ENCODE data around the gene FALEC. TPM values are rescaled to one million over a fixed set of nuclear protein-coding genes. Genes with fewer than 3 reads are reported as not detected.

FALEC gene
- total and polyA plus RNA-seq, 2 of the 8 experiments (the other 6 are each of a cell fraction or from before 2014, with no cell fraction given) = not detected

DNA sequence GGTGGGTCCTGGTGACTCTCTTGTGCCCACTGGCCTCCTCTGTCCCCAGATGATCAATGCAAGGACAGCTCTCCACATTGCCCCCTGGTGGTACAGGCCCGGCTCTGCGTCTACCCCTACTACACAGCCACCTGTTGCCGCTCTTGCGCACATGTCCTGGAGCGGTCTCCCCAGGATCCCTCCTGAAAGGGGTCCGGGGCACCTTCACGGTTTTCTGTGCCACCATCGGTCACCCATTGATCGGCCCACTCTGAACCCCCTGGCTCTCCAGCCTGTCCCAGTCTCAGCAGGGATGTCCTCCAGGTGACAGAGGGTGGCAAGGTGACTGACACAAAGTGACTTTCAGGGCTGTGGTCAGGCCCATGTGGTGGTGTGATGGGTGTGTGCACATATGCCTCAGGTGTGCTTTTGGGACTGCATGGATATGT lies 44.5 kb downstream of the FALEC start (continued):
- no peak for TF ChIP-seq CHD7 (IDR thresholded peaks at IDR 0.05; ENCODE audit: insufficient replicate concordance, low read length)
- TF ChIP-seq, protein P1, sequence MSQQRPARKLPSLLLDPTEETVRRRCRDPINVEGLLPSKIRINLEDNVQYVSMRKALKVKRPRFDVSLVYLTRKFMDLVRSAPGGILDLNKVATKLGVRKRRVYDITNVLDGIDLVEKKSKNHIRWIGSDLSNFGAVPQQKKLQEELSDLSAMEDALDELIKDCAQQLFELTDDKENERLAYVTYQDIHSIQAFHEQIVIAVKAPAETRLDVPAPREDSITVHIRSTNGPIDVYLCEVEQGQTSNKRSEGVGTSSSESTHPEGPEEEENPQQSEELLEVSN (IDR thresholded peaks at IDR 0.05) = peak; percentile 64
- no peak for TF ChIP-seq EZH2 (IDR thresholded peaks at IDR 0.05; ENCODE audit: low read depth, low read length, severe bottlenecking)
- no peak for TF ChIP-seq CTBP2 (IDR thresholded peaks at IDR 0.05; ENCODE audit: borderline replicate concordance, insufficient read depth, insufficient read length, low read length)
- TF ChIP-seq CREB1 (IDR thresholded peaks at IDR 0.05) = peak; percentile 47; the same call in 1 of the 2 replicates
- TF ChIP-seq KDM4A (IDR thresholded peaks at IDR 0.05; ENCODE audit: low read depth, low read length, severe bottlenecking) = no peak
